Activated CD8-positive, alpha-beta memory T cell treated with anti-CD3 and anti-CD28 coated beads for 1 hour (primary cell): Measurements from ENCODE around the gene LAMB3.

Source experiments
- DNase-seq, 2 donors: peaks; one replicate each; pipeline ENCODE4 v3.0.0-alpha.2; 2020; ENCODE audit warnings: low read depth in 1 of 2; ENCODE audit errors: extremely low read depth in 1 of 2

Gene LAMB3

GRCh38 chr1:209634005-209634737 lies 18.1 kb downstream of the LAMB3 start:
- DNase-seq, result no peak

GRCh38 chr1:209633335-209633997 lies 18.8 kb downstream of the LAMB3 start:
- DNase-seq, result no peak

- no peak for DNase-seq
Observed at GRCh38 chr1:209630383-209631225, 21.6 kb downstream of the LAMB3 start.

GRCh38 chr1:209629621-209630382 lies 22.4 kb downstream of the LAMB3 start:
- DNase-seq, result no peak

- DNase-seq, result no peak
Observed at GRCh38 chr1:209628618-209629299, 23.5 kb downstream of the LAMB3 start.

GRCh38 chr1:209627732-209628196 lies 24.5 kb downstream of the LAMB3 start:
- peak; percentile 15 to 57 for DNase-seq

- DNase-seq, result no peak
Observed at GRCh38 chr1:209627027-209627731, 25.0 kb downstream of the LAMB3 start.

GRCh38 chr1:209626346-209627026 lies 25.7 kb downstream of the LAMB3 start:
- no peak for DNase-seq

GRCh38 chr1:209625791-209626285 lies 26.4 kb downstream of the LAMB3 start:
- no peak for DNase-seq

GRCh38 chr1:209624558-209625549 lies 27.4 kb downstream of the LAMB3 start:
- DNase-seq, result no peak

GRCh38 chr1:209622841-209623829 lies 29.1 kb downstream of the LAMB3 start:
- DNase-seq, result no peak

- DNase-seq, result no peak
Observed at GRCh38 chr1:209621741-209622655, 30.2 kb downstream of the LAMB3 start.

- no peak for DNase-seq
Observed at GRCh38 chr1:209621286-209621685, 30.9 kb downstream of the LAMB3 start.

- DNase-seq, result no peak
Observed at GRCh38 chr1:209620487-209620884, 31.7 kb downstream of the LAMB3 start.
